Cardiac muscle cell (in vitro differentiated cells and primary cell): ENCODE data around the gene AKT1S1. TPM values are rescaled to one million over a fixed set of nuclear protein-coding genes. Genes with fewer than 3 reads are reported as not detected.

Experiments used
- DNase-seq, 2 donors: peaks; one replicate each; pipeline versions ENCODE4 v3.0.0 to v3.0.0-alpha.2; 2010 to 2017; ENCODE audit warnings: low read depth in 1 of 2, low spot score in 1 of 2
- H3K27ac ChIP-seq: fragments of 200-600 bp; sonication (generic); 2 replicates; pipeline ENCODE4 v1.5.1; 2016
- H3K27me3 ChIP-seq: fragments of 200-600 bp; sonication (generic); 2 replicates; pipeline ENCODE4 v1.6.0; 2016; ENCODE audit warnings: control low read depth
- H3K36me3 ChIP-seq: fragments of 200-600 bp; sonication (generic); 2 replicates; pipeline ENCODE4 v1.5.1; 2016; ENCODE audit warnings: control low read depth
- H3K4me1 ChIP-seq: fragments of 200-600 bp; sonication (generic); 2 replicates; pipeline ENCODE4 v1.8.1; 2017; ENCODE audit warnings: low read depth, mild to moderate bottlenecking, mixed run types
- H3K4me3 ChIP-seq: fragments of 200-600 bp; sonication (generic); 2 replicates; pipeline ENCODE4 v1.5.1; 2016; ENCODE audit warnings: mild to moderate bottlenecking
- H3K9me3 ChIP-seq: fragments of 200-600 bp; sonication (generic); 2 replicates; pipeline ENCODE4 v1.5.1; 2017; ENCODE audit warnings: low read depth, mild to moderate bottlenecking, control low read depth
- polyA plus RNA-seq: library from polyadenylated mRNA; unstranded; fragments of >200 nt; fragmentation: Nextera tagmentation; extraction: Ambion mirVana; gene quantifications from 2 replicates; pipeline ENCODE4 v1.2.1, GENCODE V29; 2016
- total RNA-seq: library from RNA; depleted of rRNA; stranded (reverse); fragments of >200 nt; gene quantifications from 2 replicates; pipeline ENCODE4 v1.2.3, GENCODE V29; 2016
- TF ChIP-seq, protein P1 (sequence below): IDR thresholded peaks from 2 replicates; pipeline ENCODE4 v1.5.1; 2012; ENCODE audit warnings: low read depth, mild to moderate bottlenecking, low read length

AKT1S1 gene
- total and polyA plus RNA-seq, 2 experiments from 2014 or later = 27.5 to 66.2 TPM

GRCh38 chr19:49874503-49875157 lies 2.5 kb downstream of the AKT1S1 start:
- H3K9me3 ChIP-seq = no peaks in the 10 kb centered on the region
- no peak overlapping the region for H3K4me3 ChIP-seq
- TF ChIP-seq, protein P1, sequence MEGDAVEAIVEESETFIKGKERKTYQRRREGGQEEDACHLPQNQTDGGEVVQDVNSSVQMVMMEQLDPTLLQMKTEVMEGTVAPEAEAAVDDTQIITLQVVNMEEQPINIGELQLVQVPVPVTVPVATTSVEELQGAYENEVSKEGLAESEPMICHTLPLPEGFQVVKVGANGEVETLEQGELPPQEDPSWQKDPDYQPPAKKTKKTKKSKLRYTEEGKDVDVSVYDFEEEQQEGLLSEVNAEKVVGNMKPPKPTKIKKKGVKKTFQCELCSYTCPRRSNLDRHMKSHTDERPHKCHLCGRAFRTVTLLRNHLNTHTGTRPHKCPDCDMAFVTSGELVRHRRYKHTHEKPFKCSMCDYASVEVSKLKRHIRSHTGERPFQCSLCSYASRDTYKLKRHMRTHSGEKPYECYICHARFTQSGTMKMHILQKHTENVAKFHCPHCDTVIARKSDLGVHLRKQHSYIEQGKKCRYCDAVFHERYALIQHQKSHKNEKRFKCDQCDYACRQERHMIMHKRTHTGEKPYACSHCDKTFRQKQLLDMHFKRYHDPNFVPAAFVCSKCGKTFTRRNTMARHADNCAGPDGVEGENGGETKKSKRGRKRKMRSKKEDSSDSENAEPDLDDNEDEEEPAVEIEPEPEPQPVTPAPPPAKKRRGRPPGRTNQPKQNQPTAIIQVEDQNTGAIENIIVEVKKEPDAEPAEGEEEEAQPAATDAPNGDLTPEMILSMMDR = no peak
- DNase-seq = no peak
- H3K4me1 ChIP-seq = no peaks in the 10 kb centered on the region
- H3K36me3 ChIP-seq = no peaks in the 10 kb centered on the region
- no peaks in the 10 kb centered on the region for H3K27me3 ChIP-seq
- H3K27ac ChIP-seq = no peak overlapping the region

DNA sequence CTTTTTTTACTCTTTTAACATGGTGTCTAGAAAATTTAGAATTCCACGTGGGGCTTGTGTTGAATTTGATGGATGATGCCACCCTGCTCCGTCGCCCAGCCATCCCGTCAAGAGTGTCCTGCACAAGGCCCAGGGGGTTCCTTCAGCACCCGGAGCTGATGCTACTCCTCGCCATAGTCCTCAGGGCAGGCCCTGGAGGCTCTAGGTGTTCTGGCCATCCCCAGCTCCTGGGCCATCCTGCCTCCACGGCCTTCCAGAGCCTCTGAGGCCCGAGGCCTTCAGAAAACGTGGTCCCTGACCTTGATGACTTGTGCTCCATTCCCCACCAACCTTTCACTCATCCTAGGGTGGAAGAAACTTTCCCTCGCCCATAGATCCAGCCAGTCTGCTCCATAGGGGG lies 3.3 kb downstream of the AKT1S1 start:
- H3K36me3 ChIP-seq = no peaks in the 10 kb centered on the region
- H3K27me3 ChIP-seq = no peaks in the 10 kb centered on the region
- no peaks in the 10 kb centered on the region for H3K4me1 ChIP-seq
- H3K27ac ChIP-seq = no peak overlapping the region
- DNase-seq = no peak
- no peak overlapping the region for H3K4me3 ChIP-seq
- TF ChIP-seq, protein P1 = no peak
- no peaks in the 10 kb centered on the region for H3K9me3 ChIP-seq

GRCh38 chr19:49873129-49873521 lies 4.0 kb downstream of the AKT1S1 start:
- no peak for DNase-seq
- no peak overlapping the region for H3K27ac ChIP-seq
- H3K4me3 ChIP-seq = no peak overlapping the region
- no peaks in the 10 kb centered on the region for H3K4me1 ChIP-seq
- no peaks in the 10 kb centered on the region for H3K27me3 ChIP-seq
- H3K36me3 ChIP-seq = no peaks in the 10 kb centered on the region
- no peaks in the 10 kb centered on the region for H3K9me3 ChIP-seq
- TF ChIP-seq, protein P1 = no peak

DNA sequence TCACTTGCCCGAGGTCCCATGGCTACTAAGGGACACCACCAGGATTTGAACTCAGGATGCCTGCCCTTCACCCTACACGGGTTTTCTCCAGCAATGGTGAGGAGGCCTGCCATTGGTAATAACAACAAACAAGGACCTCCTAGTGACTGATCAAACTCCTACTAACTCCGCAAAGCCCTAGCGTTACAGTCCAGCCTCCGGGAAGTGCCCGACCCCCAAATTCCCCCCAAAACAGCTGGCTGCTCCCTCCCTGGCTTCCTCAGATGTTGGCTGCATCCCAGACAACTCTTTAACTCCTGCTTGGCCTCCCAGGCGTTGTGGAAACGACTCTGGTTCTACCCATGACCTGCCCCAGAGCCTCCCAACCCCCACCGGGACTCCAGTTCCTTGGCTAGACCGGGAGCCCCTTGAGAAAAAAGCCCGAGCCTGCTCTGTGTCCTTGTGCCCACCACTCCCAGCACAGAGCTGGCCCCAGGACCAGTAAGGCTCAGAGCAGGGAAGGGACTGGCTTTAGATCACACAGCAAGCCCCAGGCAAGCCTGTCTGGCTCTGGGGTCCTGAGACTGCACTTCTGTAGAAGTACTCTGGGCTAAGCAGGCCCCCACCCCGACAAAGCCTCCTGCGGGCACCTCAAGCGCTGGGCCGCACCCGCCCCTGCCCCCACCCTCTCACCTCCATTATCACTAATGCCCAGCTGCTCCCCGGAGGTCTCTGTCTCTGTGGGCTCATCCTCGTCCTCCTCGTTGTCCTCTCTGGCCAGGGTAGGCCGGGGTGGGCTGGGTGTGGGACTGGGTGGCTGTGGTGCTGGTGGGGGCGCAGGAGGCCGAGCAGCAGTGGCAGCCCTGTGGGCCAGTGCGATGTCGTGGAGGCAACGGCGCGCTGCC lies 4.7 kb downstream of the AKT1S1 start:
- Histone ChIP-seq H3K9me3 (no peaks in the 10 kb centered on the region), H3K36me3 (no peaks in the 10 kb centered on the region), H3K27me3 (no peaks in the 10 kb centered on the region), H3K27ac (no peak overlapping the region), H3K4me1 (no peaks in the 10 kb centered on the region), H3K4me3 (no peak overlapping the region)
- TF ChIP-seq, protein P1 = no peak
- no peak for DNase-seq

GRCh38 chr19:49871349-49871985 lies 5.7 kb downstream of the AKT1S1 start:
- H3K36me3 ChIP-seq = no peaks in the 10 kb centered on the region
- TF ChIP-seq, protein P1 = no peak
- no peak overlapping the region for H3K4me3 ChIP-seq
- H3K9me3 ChIP-seq = no peaks in the 10 kb centered on the region
- peaks cover 2% of the 10 kb centered on the region for H3K4me1 ChIP-seq
- no peaks in the 10 kb centered on the region for H3K27me3 ChIP-seq
- H3K27ac ChIP-seq = no peak overlapping the region
- no peak for DNase-seq
